Stomach smooth muscle (tissue), 2 donors: ENCODE results near the gene FOXN1.
"Not testable (repeated sequence)": the region's sequence is repeated elsewhere in the genome, so short reads cannot be mapped to it uniquely, and the experiment has no call there.

Experiments used
- H3K27ac ChIP-seq: one replicate; pipeline ENCODE4 v1.7.0; 2013; ENCODE audit warnings: mild to moderate bottlenecking, low read length, inconsistent platforms
- H3K27me3 ChIP-seq, 2 donors: one replicate each; pipeline ENCODE4 v1.7.0; 2013; ENCODE audit warnings: low read length in 2 of 2; ENCODE audit not compliant: insufficient read depth in 2 of 2, control insufficient read depth in 1 of 2
- H3K36me3 ChIP-seq, 2 donors: one replicate each; pipeline ENCODE4 v1.7.0; 2013; ENCODE audit warnings: low read length in 2 of 2; ENCODE audit not compliant: control insufficient read depth in 2 of 2, insufficient read depth in 2 of 2
- H3K4me1 ChIP-seq: one replicate; pipeline ENCODE4 v1.7.0; 2013; ENCODE audit warnings: low read length; ENCODE audit not compliant: control insufficient read depth, insufficient read depth
- H3K4me3 ChIP-seq, 2 donors: one replicate each; pipeline ENCODE4 v1.7.0; 2013; ENCODE audit warnings: low read length in 2 of 2
- H3K9ac ChIP-seq, 2 donors: one replicate each; pipeline ENCODE4 v1.7.0; 2013; ENCODE audit warnings: low read length in 2 of 2, mild to moderate bottlenecking in 1 of 2
- H3K9me3 ChIP-seq, 2 donors: one replicate each; pipeline ENCODE4 v1.7.0; 2013; ENCODE audit warnings: low read length in 2 of 2; ENCODE audit not compliant: control insufficient read depth in 2 of 2
- donor health status: healthy.
- donor health status: Pancreatic carcinoma.

The FOXN1 gene

GRCh38 chr17:28570716-28571360 is 64.7 kb downstream of the FOXN1 start:
- no peaks in the 10 kb centered on the region for H3K9me3 ChIP-seq
- peak overlapping the region; percentile 83 to 87 for H3K9ac ChIP-seq
- no peaks in the 10 kb centered on the region for H3K27me3 ChIP-seq
- H3K4me3 ChIP-seq, result peak overlapping the region; percentile 88 to 97
- no peaks in the 10 kb centered on the region for H3K36me3 ChIP-seq
- H3K4me1 ChIP-seq, result peaks cover 28% of the 10 kb centered on the region
- peak overlapping the region; percentile 67 for H3K27ac ChIP-seq

- Histone ChIP-seq H3K27me3 (no peaks in the 10 kb centered on the region), H3K4me3 (peak within 1 kb of the TSS; percentile 88 to 97), H3K27ac (peak within 1 kb of the TSS; percentile 67), H3K36me3 (no peaks in the 10 kb centered on the region), H3K4me1 (peaks cover 28% of the 10 kb centered on the region), H3K9me3 (no peaks in the 10 kb centered on the region), H3K9ac (peak within 1 kb of the TSS; percentile 83 to 87)
Observed at GRCh38 chr17:28571361-28572122, 65.4 kb downstream of the FOXN1 start, which contains the start of gene PIGS. TSS of gene PIGS (minus strand) at chr17:28571524. CDS start at chr17:28571496, 28 bp downstream.

GRCh38 chr17:28572259-28573039 is 66.3 kb downstream of the FOXN1 start:
- Histone ChIP-seq H3K9me3 (no peaks in the 10 kb centered on the region), H3K9ac (peak overlapping the region; percentile 47 to 83), H3K4me1 (peaks cover 36% of the 10 kb centered on the region), H3K27ac (peak overlapping the region; percentile 67), H3K4me3 (peak overlapping the region; percentile 88 to 97), H3K36me3 (no peaks in the 10 kb centered on the region), H3K27me3 (no peaks in the 10 kb centered on the region)

GRCh38 chr17:28573040-28573380 is 66.9 kb downstream of the FOXN1 start:
- Histone ChIP-seq H3K4me3 (no peak overlapping the region), H3K27ac (no peak overlapping the region), H3K9ac (no peak overlapping the region)

GRCh38 chr17:28573521-28573920 is 67.4 kb downstream of the FOXN1 start:
- Histone ChIP-seq H3K27me3 (no peaks in the 10 kb centered on the region), H3K27ac (no peak overlapping the region), H3K4me3 (no peak overlapping the region), H3K9ac (no peak overlapping the region), H3K4me1 (peaks cover 36% of the 10 kb centered on the region), H3K36me3 (no peaks in the 10 kb centered on the region), H3K9me3 (no peaks in the 10 kb centered on the region)

More at GRCh38 chr17:28573040-28573380, 66.9 kb downstream of the FOXN1 start:
- Histone ChIP-seq H3K9me3 (no peaks in the 10 kb centered on the region), H3K4me1 (peaks cover 36% of the 10 kb centered on the region), H3K36me3 (no peaks in the 10 kb centered on the region), H3K27me3 (no peaks in the 10 kb centered on the region)

GRCh38 chr17:28573966-28574480 is 67.9 kb downstream of the FOXN1 start:
- no peak overlapping the region for H3K4me3 ChIP-seq
- H3K27me3 ChIP-seq, result no peaks in the 10 kb centered on the region
- H3K9me3 ChIP-seq, result no peaks in the 10 kb centered on the region
- no peaks in the 10 kb centered on the region for H3K36me3 ChIP-seq
- peaks cover 36% of the 10 kb centered on the region for H3K4me1 ChIP-seq
- H3K27ac ChIP-seq, result no peak overlapping the region
- H3K9ac ChIP-seq, result no peak overlapping the region

DNA sequence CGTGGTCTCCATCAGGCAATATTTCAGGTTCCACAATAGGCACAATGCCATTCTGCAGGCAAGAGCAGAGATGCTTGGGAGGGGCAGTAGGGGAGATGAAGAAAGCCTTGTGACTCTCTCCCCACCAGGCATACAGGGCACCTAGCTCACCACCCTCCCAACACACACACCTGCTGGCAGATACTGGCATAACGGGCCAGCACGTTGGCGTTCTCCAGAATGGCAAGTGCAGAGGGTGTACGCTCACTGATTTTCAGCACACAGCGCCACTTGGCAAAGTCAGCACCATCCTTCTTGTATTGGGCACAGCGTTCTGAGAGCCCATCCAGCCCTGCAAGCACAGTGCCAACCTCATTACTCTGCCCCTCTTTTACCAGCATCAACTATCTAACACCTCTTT is 68.4 kb downstream of the FOXN1 start:
- Histone ChIP-seq H3K36me3 (no peaks in the 10 kb centered on the region), H3K9ac (no peak overlapping the region), H3K4me3 (no peak overlapping the region), H3K27me3 (no peaks in the 10 kb centered on the region), H3K4me1 (peaks cover 36% of the 10 kb centered on the region), H3K9me3 (no peaks in the 10 kb centered on the region), H3K27ac (no peak overlapping the region)

GRCh38 chr17:28575126-28575795 is 69.1 kb downstream of the FOXN1 start:
- Histone ChIP-seq H3K9me3 (no peaks in the 10 kb centered on the region), H3K27ac (no peak overlapping the region), H3K36me3 (no peaks in the 10 kb centered on the region), H3K4me3 (no peak overlapping the region), H3K27me3 (no peaks in the 10 kb centered on the region), H3K4me1 (peaks cover 33% of the 10 kb centered on the region), H3K9ac (no peak overlapping the region)

GRCh38 chr17:28576016-28576415 is 69.9 kb downstream of the FOXN1 start:
- not testable (repeated sequence) for H3K9me3 ChIP-seq, H3K9ac ChIP-seq, H3K27me3 ChIP-seq, H3K36me3 ChIP-seq, H3K27ac ChIP-seq, H3K4me3 ChIP-seq
- H3K4me1 ChIP-seq, result peaks cover 26% of the 10 kb centered on the region

- no peaks in the 10 kb centered on the region for H3K27me3 ChIP-seq
- H3K9ac ChIP-seq, result peak within 1 kb of the TSS in 1 of 2 donors; percentile 23
- H3K9me3 ChIP-seq, result no peaks in the 10 kb centered on the region
Observed at GRCh38 chr17:28576758-28577465, 70.8 kb downstream of the FOXN1 start, which contains the start of gene ALDOC. TSS of gene ALDOC (minus strand) at chr17:28576895. CDS start at chr17:28575532, 1,363 bp downstream.

More at GRCh38 chr17:28576758-28577465, 70.8 kb downstream of the FOXN1 start, which contains the start of gene ALDOC:
- Histone ChIP-seq H3K27ac (no peak within 1 kb of the TSS), H3K4me1 (peaks cover 20% of the 10 kb centered on the region), H3K4me3 (peak within 1 kb of the TSS; percentile 60 to 72), H3K36me3 (no peaks in the 10 kb centered on the region)
